CD4-positive, alpha-beta T cell (primary cell): Measurements from ENCODE around the gene NFYB. TPM values are rescaled to one million over a fixed set of nuclear protein-coding genes. Genes with fewer than 3 reads are reported as not detected.
"Not testable (repeated sequence)": the region's sequence is repeated elsewhere in the genome, so short reads cannot be mapped to it uniquely, and the experiment has no call there.

Experiments
- ATAC-seq: fragments of 200-7000 bp; cut with Tn5 transposase; one replicate; pipeline ENCODE4 v1.10.0; 2022; ENCODE audit warnings: mild to moderate bottlenecking; ENCODE audit not compliant: poor library complexity
- CTCF ChIA-PET: fragments of 350-600 bp; sonication (Branson Sonifier 250); formaldehyde crosslinking; loops from one replicate; lab custom pipeline; 2021; ENCODE audit warnings: antibody characterized with exemption, inconsistent platforms; lab: Charles Lee
- POLR2A ChIA-PET: fragments of 350-600 bp; sonication (Branson Sonifier 250); formaldehyde crosslinking; loops from one replicate; lab custom pipeline; 2021; ENCODE audit warnings: antibody characterized with exemption, inconsistent platforms; lab: Charles Lee
- DNase-seq, 14 experiments: peaks; one replicate each; pipeline ENCODE4 v3.0.0-alpha.2; 2013 to 2020; ENCODE audit warnings: mixed read lengths in 2 of 14
- H3K27ac ChIP-seq, 2 donors: one replicate each; pipeline versions ENCODE4 v1.5.1 to v1.7.0; 2013; ENCODE audit warnings: low read length in 2 of 2, low read depth in 1 of 2, mild to moderate bottlenecking in 1 of 2
- H3K27me3 ChIP-seq, 2 experiments: 1 replicate in 1 of 2; 2 replicates in 1 of 2; pipeline versions ENCODE4 v1.6.1 to v1.7.0; 2013; ENCODE audit warnings: low read length in 2 of 2, control low read depth in 1 of 2, mild to moderate bottlenecking in 1 of 2, moderate library complexity in 1 of 2; ENCODE audit not compliant: insufficient read depth in 2 of 2, control insufficient read depth in 1 of 2
- H3K36me3 ChIP-seq: one replicate; pipeline ENCODE4 v1.6.1; 2013; ENCODE audit warnings: low read length, control low read depth; ENCODE audit not compliant: insufficient read depth
- H3K4me1 ChIP-seq: one replicate; pipeline ENCODE4 v1.6.1; 2013; ENCODE audit warnings: low read length, control low read depth; ENCODE audit not compliant: insufficient read depth
- H3K4me3 ChIP-seq: one replicate; pipeline ENCODE4 v1.5.1; 2013; ENCODE audit warnings: mild to moderate bottlenecking, low read length, moderate library complexity
- H3K9me3 ChIP-seq, 2 experiments: 1 replicate in 1 of 2; 2 replicates in 1 of 2; pipeline versions ENCODE4 v1.6.1 to v1.7.0; 2013; ENCODE audit warnings: low read length in 2 of 2, mild to moderate bottlenecking in 2 of 2, control low read depth in 1 of 2, moderate library complexity in 1 of 2; ENCODE audit not compliant: control insufficient read depth in 1 of 2, insufficient read depth in 1 of 2
- H3K27ac Mint-ChIP-seq: one replicate; pipeline ENCODE4 v1.8.0; 2020; ENCODE audit warnings: mixed read lengths
- H3K27me3 Mint-ChIP-seq: one replicate; pipeline ENCODE4 v1.8.0; 2021; ENCODE audit warnings: mixed read lengths
- H3K36me3 Mint-ChIP-seq: one replicate; pipeline ENCODE4 v1.8.0; 2021; ENCODE audit warnings: low read depth, mixed read lengths
- H3K4me1 Mint-ChIP-seq: one replicate; pipeline ENCODE4 v1.8.0; 2021; ENCODE audit warnings: low read depth, mixed read lengths
- H3K4me3 Mint-ChIP-seq: one replicate; pipeline ENCODE4 v1.8.0; 2020; ENCODE audit warnings: mild to moderate bottlenecking, mixed read lengths
- H3K9me3 Mint-ChIP-seq: one replicate; pipeline ENCODE4 v1.8.0; 2020; ENCODE audit warnings: mixed read lengths
- CTCF ChIP-seq: fragments of 200-600 bp; IDR thresholded peaks from one replicate; pipeline ENCODE4 v1.8.0; 2022; ENCODE audit warnings: antibody characterized with exemption, mild to moderate bottlenecking
- intact Hi-C, 2 experiments: fragments of 100-400 bp; cut with DNase I in 1 of 2; cut with micrococcal nuclease in 1 of 2; formaldehyde crosslinking; loops; one replicate each; pipeline versions ENCODE4 v1.15.1 to v1.9.0; 2023 to 2025; cut with DNase I, micrococcal nuclease
- total RNA-seq, 174 experiments: library from RNA in 2 of 174; stranded (reverse) in 2 of 174; gene quantifications; one replicate each; pipeline ENCODE4 v1.2.3 and lab custom pipeline; 2021 to 2026

Gene NFYB
- total RNA-seq, 2 experiments from 2014 or later = 12.8 to 14.6 TPM

DNA sequence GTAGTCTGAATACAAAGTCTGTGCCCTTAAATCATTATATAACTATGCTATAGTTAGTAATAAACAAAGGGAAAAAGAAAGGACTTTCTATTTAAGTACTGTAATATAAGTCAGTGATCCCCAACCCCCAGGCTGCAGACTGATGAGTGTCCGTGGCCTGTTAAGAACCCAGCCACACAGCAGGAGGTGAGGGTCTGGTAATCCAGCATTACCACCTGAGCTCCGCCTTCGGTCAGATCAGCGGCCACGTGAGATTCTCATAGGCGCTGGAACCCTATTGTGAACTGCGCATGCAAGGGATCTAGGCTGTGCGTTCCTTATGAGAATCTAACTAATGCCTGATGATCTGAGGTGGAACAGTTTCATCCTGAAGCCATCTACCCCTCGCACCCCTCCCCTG is 15.7 kb downstream of the NFYB start:
- no peaks in the 10 kb centered on the region for H3K9me3 Mint-ChIP-seq
- intact Hi-C loops = no loop called here
- Histone ChIP-seq H3K4me1 (no peaks in the 10 kb centered on the region), H3K4me3 (no peak overlapping the region), H3K36me3 (peaks cover 69% of the 10 kb centered on the region), H3K27me3 (no peaks in the 10 kb centered on the region), H3K9me3 (no peaks in the 10 kb centered on the region), H3K27ac (no peak overlapping the region)
- no peaks in the 10 kb centered on the region for H3K27me3 Mint-ChIP-seq
- POLR2A ChIA-PET = interaction anchor here (0.8 to 1.3 kb wide), 2 partner anchors 13 to 16 kb away, joined by 3 to 4 read pairs; partner anchors contain the start of gene NFYB
- no peaks in the 10 kb centered on the region for H3K4me1 Mint-ChIP-seq
- no peak for DNase-seq
- H3K27ac Mint-ChIP-seq = no peak overlapping the region
- no peak overlapping the region for H3K4me3 Mint-ChIP-seq
- ATAC-seq = no peak
- CTCF ChIA-PET = interaction anchor here (2.3 kb wide), 1 partner anchor 13 kb away, joined by 9 read pairs; no protein-coding TSS in a partner anchor
- no peak for TF ChIP-seq CTCF
- peaks cover 89% of the 10 kb centered on the region for H3K36me3 Mint-ChIP-seq

- Mint-ChIP-seq H3K36me3 (peaks cover 79% of the 10 kb centered on the region), H3K4me1 (no peaks in the 10 kb centered on the region), H3K9me3 (no peaks in the 10 kb centered on the region), H3K27me3 (no peaks in the 10 kb centered on the region), H3K4me3 (no peak overlapping the region), H3K27ac (no peak overlapping the region)
- no peak for TF ChIP-seq CTCF
- ATAC-seq = no peak
- no peak overlapping the region for H3K27ac ChIP-seq
- intact Hi-C loops = no loop called here
- H3K36me3 ChIP-seq = peaks cover 67% of the 10 kb centered on the region
- no peak for DNase-seq
- H3K9me3 ChIP-seq = no peaks in the 10 kb centered on the region
- ChIA-PET CTCF (interaction anchor here (2.3 kb wide), 1 partner anchor 12 kb away, joined by 9 read pairs; no protein-coding TSS in a partner anchor), POLR2A (interaction anchor here (0.6 to 2.2 kb wide), 3 partner anchors 10 to 17 kb away, joined by 4 to 9 read pairs (median 5); partner anchors contain the start of gene NFYB)
- no peaks in the 10 kb centered on the region for H3K27me3 ChIP-seq
- no peaks in the 10 kb centered on the region for H3K4me1 ChIP-seq
- H3K4me3 ChIP-seq = no peak overlapping the region
Measured at GRCh38 chr12:104121001-104121400, 17.0 kb downstream of the NFYB start.

DNA sequence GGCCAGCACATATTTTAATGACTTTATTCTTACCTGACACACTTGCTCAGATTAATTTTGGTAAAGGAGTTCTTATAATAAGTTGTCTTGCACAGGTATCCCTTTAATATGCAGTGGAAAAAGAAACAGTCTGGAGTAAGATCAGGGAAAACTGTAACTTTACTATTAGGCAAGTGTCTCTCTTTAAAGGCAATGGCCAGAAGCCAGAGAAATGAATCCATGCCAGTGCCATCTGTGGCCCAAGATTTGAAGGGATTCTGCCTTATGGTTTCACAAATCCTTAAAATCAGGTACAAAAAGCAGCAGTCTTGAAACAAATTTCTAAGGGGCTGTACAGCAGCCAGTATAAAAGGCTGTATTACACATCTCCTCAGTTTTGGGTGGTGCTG is 22.4 kb downstream of the NFYB start:
- H3K27me3 Mint-ChIP-seq = no peaks in the 10 kb centered on the region
- CTCF ChIA-PET = no interaction called here
- DNase-seq = no peak
- no peaks in the 10 kb centered on the region for H3K4me1 ChIP-seq
- peaks cover 33% of the 10 kb centered on the region for H3K36me3 ChIP-seq
- no peak overlapping the region for H3K27ac ChIP-seq
- TF ChIP-seq CTCF = no peak
- H3K4me3 ChIP-seq = no peak overlapping the region
- no peak for ATAC-seq
- no peaks in the 10 kb centered on the region for H3K27me3 ChIP-seq
- H3K9me3 ChIP-seq = no peaks in the 10 kb centered on the region
- H3K36me3 Mint-ChIP-seq = peaks cover 49% of the 10 kb centered on the region
- POLR2A ChIA-PET = no interaction called here
- no peak overlapping the region for H3K27ac Mint-ChIP-seq
- H3K4me3 Mint-ChIP-seq = no peak overlapping the region
- no peaks in the 10 kb centered on the region for H3K4me1 Mint-ChIP-seq
- intact Hi-C loops = no loop called here
- H3K9me3 Mint-ChIP-seq = no peaks in the 10 kb centered on the region

GRCh38 chr12:104114834-104115586 is 23.0 kb downstream of the NFYB start:
- H3K4me3 ChIP-seq, POLR2A ChIA-PET, H3K27me3 Mint-ChIP-seq, H3K27me3 ChIP-seq, intact Hi-C loops, CTCF ChIA-PET, DNase-seq, H3K27ac Mint-ChIP-seq, H3K4me1 Mint-ChIP-seq, H3K4me1 ChIP-seq, H3K4me3 Mint-ChIP-seq, H3K27ac ChIP-seq, ATAC-seq, H3K9me3 ChIP-seq, H3K9me3 Mint-ChIP-seq: not testable (repeated sequence)
- peaks cover 44% of the 10 kb centered on the region for H3K36me3 Mint-ChIP-seq
- H3K36me3 ChIP-seq = peaks cover 27% of the 10 kb centered on the region
